DND-41 (cell line): ENCODE measurements around the gene ECHDC3.

ENCODE experiments used
- ATAC-seq: fragments of 200-7000 bp; cut with Tn5 transposase; 3 replicates; pipeline ENCODE4 v1.9.1; 2021; ENCODE audit warnings: low read depth; ENCODE audit not compliant: insufficient read depth
- DNase-seq: peaks from one replicate; pipeline ENCODE4 v3.0.0-alpha.2; 2020
- H2AFZ ChIP-seq: 2 replicates; pipeline ENCODE4 v1.6.0; 2012; ENCODE audit warnings: low read depth, low read length
- H3K27ac ChIP-seq: 2 replicates; pipeline ENCODE4 v1.5.1; 2012; ENCODE audit warnings: low read length, inconsistent platforms
- H3K27me3 ChIP-seq: fragments of 200-600 bp; sonication (generic); 2 replicates; pipeline ENCODE4 v1.6.0; 2012; ENCODE audit warnings: low read length, mild to moderate bottlenecking, inconsistent platforms; ENCODE audit not compliant: insufficient read depth, poor library complexity
- H3K36me3 ChIP-seq: 2 replicates; pipeline ENCODE4 v1.5.1; 2012; ENCODE audit warnings: low read length, inconsistent platforms; ENCODE audit not compliant: insufficient read depth
- H3K4me1 ChIP-seq: 2 replicates; pipeline ENCODE4 v1.5.1; 2012; ENCODE audit warnings: mild to moderate bottlenecking, low read length; ENCODE audit not compliant: insufficient read depth
- H3K4me2 ChIP-seq: 2 replicates; pipeline ENCODE4 v1.6.0; 2012; ENCODE audit warnings: mild to moderate bottlenecking, moderate library complexity, low read length, inconsistent platforms; ENCODE audit not compliant: insufficient read depth
- H3K4me3 ChIP-seq, 2 experiments: fragments of 200-600 bp in 1 of 2; shearing (Covaris generic) in 1 of 2; 2 replicates each; pipeline ENCODE4 v1.5.1; 2012 to 2016; ENCODE audit warnings: inconsistent platforms in 2 of 2, low read length in 2 of 2, mild to moderate bottlenecking in 2 of 2, low read depth in 1 of 2, moderate library complexity in 1 of 2
- H3K79me2 ChIP-seq: 2 replicates; pipeline ENCODE4 v1.6.0; 2012; ENCODE audit warnings: low read length, inconsistent platforms; ENCODE audit not compliant: insufficient read depth
- H3K9ac ChIP-seq: 2 replicates; pipeline ENCODE4 v1.6.0; 2012; ENCODE audit warnings: low read depth, mild to moderate bottlenecking, inconsistent platforms, low read length, moderate library complexity
- H3K9me3 ChIP-seq: 2 replicates; pipeline ENCODE4 v1.5.1; 2012; ENCODE audit warnings: low read length, moderate library complexity, mild to moderate bottlenecking, inconsistent platforms; ENCODE audit not compliant: insufficient read depth, severe bottlenecking
- H4K20me1 ChIP-seq: 2 replicates; pipeline ENCODE4 v1.6.0; 2012; ENCODE audit warnings: low read length; ENCODE audit not compliant: insufficient read depth
- EZH2 ChIP-seq: IDR thresholded peaks from 3 replicates; pipeline ENCODE4 v1.6.1; 2012; ENCODE audit warnings: borderline replicate concordance, low read depth, mild to moderate bottlenecking, moderate library complexity, low read length, inconsistent platforms; ENCODE audit not compliant: severe bottlenecking
- TF ChIP-seq, protein P1 (sequence below): IDR thresholded peaks from 2 replicates; pipeline ENCODE4 v1.5.1; 2012; ENCODE audit warnings: borderline replicate concordance, low read length, moderate library complexity, mild to moderate bottlenecking; ENCODE audit not compliant: poor library complexity, severe bottlenecking; ENCODE audit errors: extremely low read depth

ECHDC3 gene

DNA sequence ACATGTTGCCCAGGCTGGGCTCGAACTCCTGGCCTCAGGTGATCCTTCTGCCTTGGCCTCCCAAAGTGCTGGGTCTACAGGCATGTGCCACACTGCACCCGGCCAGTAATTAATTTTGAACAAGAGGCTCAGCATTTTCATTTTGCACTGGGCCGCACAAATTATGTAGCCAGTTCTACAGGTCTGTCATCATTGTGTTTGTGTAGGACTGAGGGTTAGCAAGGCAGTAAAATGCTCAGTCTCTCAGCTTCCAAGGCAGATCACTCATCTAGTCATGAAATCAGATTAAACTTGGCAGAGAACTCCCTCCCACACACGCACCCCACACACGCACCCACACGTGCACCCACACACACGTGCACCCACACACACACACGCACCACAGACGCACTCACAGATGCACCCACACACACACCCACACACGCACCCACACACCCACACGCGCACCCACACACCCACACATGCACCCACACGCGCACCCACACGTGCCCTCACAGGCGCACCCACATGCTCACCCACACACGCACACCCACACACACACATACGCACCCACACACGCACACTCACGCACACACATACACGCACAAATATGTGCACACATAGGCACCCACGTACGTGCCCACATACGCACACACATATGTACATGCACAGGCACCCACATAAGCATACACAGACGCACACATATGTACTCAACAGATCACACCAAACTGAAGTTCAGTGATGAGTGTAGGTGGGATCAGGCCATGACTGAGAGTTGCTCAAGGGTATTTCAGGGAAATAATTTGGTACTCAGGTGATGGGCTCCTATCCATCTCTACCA is 53.1 kb downstream of the ECHDC3 start:
- Histone ChIP-seq H3K4me3 (no peak overlapping the region), H3K36me3 (no peaks in the 10 kb centered on the region), H3K4me2 (no peak overlapping the region), H3K79me2 (no peaks in the 10 kb centered on the region), H3K4me1 (peaks cover 5% of the 10 kb centered on the region; the same call in 1 of the 2 replicates), H4K20me1 (no peaks in the 10 kb centered on the region), H3K27ac (no peak overlapping the region), H3K9me3 (no peaks in the 10 kb centered on the region), H2AFZ (no peak overlapping the region), H3K27me3 (no peaks in the 10 kb centered on the region), H3K9ac (no peak overlapping the region)
- ATAC-seq (no peak), DNase-seq (no peak)
- TF ChIP-seq, protein P1, sequence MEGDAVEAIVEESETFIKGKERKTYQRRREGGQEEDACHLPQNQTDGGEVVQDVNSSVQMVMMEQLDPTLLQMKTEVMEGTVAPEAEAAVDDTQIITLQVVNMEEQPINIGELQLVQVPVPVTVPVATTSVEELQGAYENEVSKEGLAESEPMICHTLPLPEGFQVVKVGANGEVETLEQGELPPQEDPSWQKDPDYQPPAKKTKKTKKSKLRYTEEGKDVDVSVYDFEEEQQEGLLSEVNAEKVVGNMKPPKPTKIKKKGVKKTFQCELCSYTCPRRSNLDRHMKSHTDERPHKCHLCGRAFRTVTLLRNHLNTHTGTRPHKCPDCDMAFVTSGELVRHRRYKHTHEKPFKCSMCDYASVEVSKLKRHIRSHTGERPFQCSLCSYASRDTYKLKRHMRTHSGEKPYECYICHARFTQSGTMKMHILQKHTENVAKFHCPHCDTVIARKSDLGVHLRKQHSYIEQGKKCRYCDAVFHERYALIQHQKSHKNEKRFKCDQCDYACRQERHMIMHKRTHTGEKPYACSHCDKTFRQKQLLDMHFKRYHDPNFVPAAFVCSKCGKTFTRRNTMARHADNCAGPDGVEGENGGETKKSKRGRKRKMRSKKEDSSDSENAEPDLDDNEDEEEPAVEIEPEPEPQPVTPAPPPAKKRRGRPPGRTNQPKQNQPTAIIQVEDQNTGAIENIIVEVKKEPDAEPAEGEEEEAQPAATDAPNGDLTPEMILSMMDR = no peak

GRCh38 chr10:11796474-11796873 is 54.3 kb downstream of the ECHDC3 start:
- Histone ChIP-seq H3K9me3 (no peaks in the 10 kb centered on the region), H3K4me2 (no peak overlapping the region), H3K4me1 (peaks cover 5% of the 10 kb centered on the region; the same call in 1 of the 2 replicates), H3K79me2 (no peaks in the 10 kb centered on the region), H2AFZ (no peak overlapping the region), H3K27me3 (no peaks in the 10 kb centered on the region), H4K20me1 (no peaks in the 10 kb centered on the region), H3K4me3 (no peak overlapping the region), H3K9ac (no peak overlapping the region), H3K36me3 (no peaks in the 10 kb centered on the region), H3K27ac (no peak overlapping the region)
- no peak for TF ChIP-seq EZH2
- TF ChIP-seq, protein P1 = no peak
- ATAC-seq (no peak), DNase-seq (no peak)

GRCh38 chr10:11797281-11797680 is 55.1 kb downstream of the ECHDC3 start:
- no peak for TF ChIP-seq EZH2
- TF ChIP-seq, protein P1 = no peak
- no peak overlapping the region for H3K4me2 ChIP-seq
- H3K4me3 ChIP-seq = no peak overlapping the region
- no peak overlapping the region for H3K9ac ChIP-seq
- no peaks in the 10 kb centered on the region for H4K20me1 ChIP-seq
- H3K4me1 ChIP-seq = peaks cover 5% of the 10 kb centered on the region; the same call in 1 of the 2 replicates
- no peak overlapping the region for H2AFZ ChIP-seq
- H3K36me3 ChIP-seq = no peaks in the 10 kb centered on the region
- H3K79me2 ChIP-seq = no peaks in the 10 kb centered on the region
- DNase-seq (no peak), ATAC-seq (no peak)
- H3K27me3 ChIP-seq = no peaks in the 10 kb centered on the region
- no peaks in the 10 kb centered on the region for H3K9me3 ChIP-seq
- no peak overlapping the region for H3K27ac ChIP-seq
